VCaP (cell line): ENCODE data around the gene CD180.
"Not testable (repeated sequence)": the region's sequence is repeated elsewhere in the genome, so short reads cannot be mapped to it uniquely, and the experiment has no call there.

Experiments used
- H3K27ac ChIP-seq: fragments of 450-650 bp; 2 replicates; pipeline ENCODE4 v1.5.1; 2017
- CTCF ChIP-seq: fragments of 450-650 bp; conservative IDR thresholded peaks from 2 replicates; pipeline ENCODE4 v1.5.1; 2017; ENCODE audit warnings: mild to moderate bottlenecking, moderate library complexity

CD180 gene

GRCh38 chr5:67178966-67179365 lies 17.6 kb downstream of the CD180 start:
- TF ChIP-seq CTCF = no peak
- H3K27ac ChIP-seq = no peak overlapping the region

GRCh38 chr5:67178085-67178484 lies 18.5 kb downstream of the CD180 start:
- TF ChIP-seq CTCF = no peak
- no peak overlapping the region for H3K27ac ChIP-seq

GRCh38 chr5:67176936-67177335 lies 19.7 kb downstream of the CD180 start:
- no peak for TF ChIP-seq CTCF
- H3K27ac ChIP-seq = no peak overlapping the region

GRCh38 chr5:67173959-67174358 lies 22.6 kb downstream of the CD180 start:
- H3K27ac ChIP-seq = no peak overlapping the region
- TF ChIP-seq CTCF = no peak

GRCh38 chr5:67173351-67173750 lies 23.2 kb downstream of the CD180 start:
- H3K27ac ChIP-seq = not testable (repeated sequence)

GRCh38 chr5:67170767-67171166 lies 25.8 kb downstream of the CD180 start:
- H3K27ac ChIP-seq = no peak overlapping the region
- no peak for TF ChIP-seq CTCF

GRCh38 chr5:67168069-67168468 lies 28.5 kb downstream of the CD180 start:
- no peak for TF ChIP-seq CTCF
- H3K27ac ChIP-seq = no peak overlapping the region

GRCh38 chr5:67166460-67167285 lies 29.9 kb downstream of the CD180 start:
- no peak for TF ChIP-seq CTCF
- no peak overlapping the region for H3K27ac ChIP-seq
